CD4-positive, alpha-beta T cell (primary cell): Measurements from ENCODE around the gene RTN3. TPM values are rescaled to one million over a fixed set of nuclear protein-coding genes. Genes with fewer than 3 reads are reported as not detected.
A peak's percentile ranks its signal among the peaks of the same experiment; 100 is the strongest.

Experiments used
- ATAC-seq: fragments of 200-7000 bp; cut with Tn5 transposase; one replicate; pipeline ENCODE4 v1.10.0; 2022; ENCODE audit warnings: mild to moderate bottlenecking; ENCODE audit not compliant: poor library complexity
- CTCF ChIA-PET: fragments of 350-600 bp; sonication (Branson Sonifier 250); formaldehyde crosslinking; loops from one replicate; lab custom pipeline; 2021; ENCODE audit warnings: antibody characterized with exemption, inconsistent platforms; lab: Charles Lee
- POLR2A ChIA-PET: fragments of 350-600 bp; sonication (Branson Sonifier 250); formaldehyde crosslinking; loops from one replicate; lab custom pipeline; 2021; ENCODE audit warnings: antibody characterized with exemption, inconsistent platforms; lab: Charles Lee
- DNase-seq, 14 experiments: peaks; one replicate each; pipeline ENCODE4 v3.0.0-alpha.2; 2013 to 2020; ENCODE audit warnings: mixed read lengths in 2 of 14
- H3K27ac ChIP-seq, 2 donors: one replicate each; pipeline versions ENCODE4 v1.5.1 to v1.7.0; 2013; ENCODE audit warnings: low read length in 2 of 2, low read depth in 1 of 2, mild to moderate bottlenecking in 1 of 2
- H3K27me3 ChIP-seq, 2 experiments: 1 replicate in 1 of 2; 2 replicates in 1 of 2; pipeline versions ENCODE4 v1.6.1 to v1.7.0; 2013; ENCODE audit warnings: low read length in 2 of 2, control low read depth in 1 of 2, mild to moderate bottlenecking in 1 of 2, moderate library complexity in 1 of 2; ENCODE audit not compliant: insufficient read depth in 2 of 2, control insufficient read depth in 1 of 2
- H3K36me3 ChIP-seq: one replicate; pipeline ENCODE4 v1.6.1; 2013; ENCODE audit warnings: low read length, control low read depth; ENCODE audit not compliant: insufficient read depth
- H3K4me1 ChIP-seq: one replicate; pipeline ENCODE4 v1.6.1; 2013; ENCODE audit warnings: low read length, control low read depth; ENCODE audit not compliant: insufficient read depth
- H3K4me3 ChIP-seq: one replicate; pipeline ENCODE4 v1.5.1; 2013; ENCODE audit warnings: mild to moderate bottlenecking, low read length, moderate library complexity
- H3K9me3 ChIP-seq, 2 experiments: 1 replicate in 1 of 2; 2 replicates in 1 of 2; pipeline versions ENCODE4 v1.6.1 to v1.7.0; 2013; ENCODE audit warnings: low read length in 2 of 2, mild to moderate bottlenecking in 2 of 2, control low read depth in 1 of 2, moderate library complexity in 1 of 2; ENCODE audit not compliant: control insufficient read depth in 1 of 2, insufficient read depth in 1 of 2
- H3K27ac Mint-ChIP-seq: one replicate; pipeline ENCODE4 v1.8.0; 2020; ENCODE audit warnings: mixed read lengths
- H3K27me3 Mint-ChIP-seq: one replicate; pipeline ENCODE4 v1.8.0; 2021; ENCODE audit warnings: mixed read lengths
- H3K36me3 Mint-ChIP-seq: one replicate; pipeline ENCODE4 v1.8.0; 2021; ENCODE audit warnings: low read depth, mixed read lengths
- H3K4me1 Mint-ChIP-seq: one replicate; pipeline ENCODE4 v1.8.0; 2021; ENCODE audit warnings: low read depth, mixed read lengths
- H3K4me3 Mint-ChIP-seq: one replicate; pipeline ENCODE4 v1.8.0; 2020; ENCODE audit warnings: mild to moderate bottlenecking, mixed read lengths
- H3K9me3 Mint-ChIP-seq: one replicate; pipeline ENCODE4 v1.8.0; 2020; ENCODE audit warnings: mixed read lengths
- CTCF ChIP-seq: fragments of 200-600 bp; IDR thresholded peaks from one replicate; pipeline ENCODE4 v1.8.0; 2022; ENCODE audit warnings: antibody characterized with exemption, mild to moderate bottlenecking
- intact Hi-C, 2 experiments: fragments of 100-400 bp; cut with DNase I in 1 of 2; cut with micrococcal nuclease in 1 of 2; formaldehyde crosslinking; loops; one replicate each; pipeline versions ENCODE4 v1.15.1 to v1.9.0; 2023 to 2025; cut with DNase I, micrococcal nuclease
- total RNA-seq, 174 experiments: library from RNA in 2 of 174; stranded (reverse) in 2 of 174; gene quantifications; one replicate each; pipeline ENCODE4 v1.2.3 and lab custom pipeline; 2021 to 2026

RTN3 gene
- total RNA-seq, 2 experiments from 2014 or later = 16.4 to 17.6 TPM

GRCh38 chr11:63765688-63766241 lies 84.5 kb downstream of the RTN3 start:
- Mint-ChIP-seq H3K4me1 (peaks cover 13% of the 10 kb centered on the region), H3K9me3 (no peaks in the 10 kb centered on the region), H3K27ac (no peak overlapping the region), H3K27me3 (no peaks in the 10 kb centered on the region), H3K36me3 (peaks cover 7% of the 10 kb centered on the region), H3K4me3 (no peak overlapping the region)
- H3K27me3 ChIP-seq = peaks cover 10 to 14% of the 10 kb centered on the region in 2 experiments
- POLR2A ChIA-PET = interaction anchor here (0.6 kb wide), 1 partner anchor 35 kb away, joined by 3 read pairs; no protein-coding TSS in a partner anchor
- H3K4me3 ChIP-seq = no peak overlapping the region
- peaks cover 0 to 6% of the 10 kb centered on the region in 2 experiments for H3K9me3 ChIP-seq
- no peaks in the 10 kb centered on the region for H3K36me3 ChIP-seq
- H3K4me1 ChIP-seq = peaks cover 20% of the 10 kb centered on the region
- no peak overlapping the region for H3K27ac ChIP-seq
- DNase-seq (peak in 1 of 14 experiments; percentile 23), ATAC-seq (no peak)
- intact Hi-C loops = loop anchor here in 1 of 2 experiments (10.0 kb wide), 1 partner anchor 139 kb away; no protein-coding TSS in a partner anchor
- CTCF ChIA-PET = no interaction called here
- TF ChIP-seq CTCF = no peak

- CTCF ChIA-PET = no interaction called here
- no peak for ATAC-seq
- Histone ChIP-seq H3K4me3 (no peak overlapping the region), H3K36me3 (no peaks in the 10 kb centered on the region), H3K27ac (no peak overlapping the region), H3K9me3 (peaks cover 0 to 6% of the 10 kb centered on the region in 2 experiments), H3K4me1 (peaks cover 20% of the 10 kb centered on the region), H3K27me3 (peaks cover 10 to 16% of the 10 kb centered on the region in 2 experiments)
- peaks cover 13% of the 10 kb centered on the region for H3K4me1 Mint-ChIP-seq
- peak in 1 of 14 experiments; percentile 13 for DNase-seq
- H3K36me3 Mint-ChIP-seq = peaks cover 7% of the 10 kb centered on the region
- H3K9me3 Mint-ChIP-seq = no peaks in the 10 kb centered on the region
- no peak for TF ChIP-seq CTCF
- intact Hi-C loops = loop anchor here in 1 of 2 experiments (10.0 kb wide), 1 partner anchor 138 kb away; no protein-coding TSS in a partner anchor
- peak overlapping the region; percentile 97 for H3K4me3 Mint-ChIP-seq
- POLR2A ChIA-PET = interaction anchor here (0.6 to 1.5 kb wide), 2 partner anchors 35 to 419 kb away, joined by 3 to 4 read pairs; partner anchors contain the start of gene STIP1
- H3K27ac Mint-ChIP-seq = no peak overlapping the region
- peaks cover 5% of the 10 kb centered on the region for H3K27me3 Mint-ChIP-seq
These were observed 85.4 kb downstream of the RTN3 start for GRCh38 chr11:63766531-63767235.

- H3K4me1 ChIP-seq = peaks cover 20% of the 10 kb centered on the region
- no peak for ATAC-seq
These were observed 85.9 kb downstream of the RTN3 start for GRCh38 chr11:63767267-63767564.

More at GRCh38 chr11:63767267-63767564, 85.9 kb downstream of the RTN3 start:
- Mint-ChIP-seq H3K27me3 (peaks cover 5% of the 10 kb centered on the region), H3K27ac (peak overlapping the region; percentile 16), H3K4me3 (peak overlapping the region; percentile 97), H3K9me3 (no peaks in the 10 kb centered on the region), H3K36me3 (peaks cover 7% of the 10 kb centered on the region), H3K4me1 (peaks cover 13% of the 10 kb centered on the region)
- intact Hi-C loops = loop anchor here in 1 of 2 experiments (10.0 kb wide), 1 partner anchor 138 kb away; no protein-coding TSS in a partner anchor
- H3K27ac ChIP-seq = no peak overlapping the region
- H3K36me3 ChIP-seq = no peaks in the 10 kb centered on the region
- ChIA-PET CTCF (interaction anchor here (1.0 to 1.7 kb wide), 4 partner anchors 13 to 178 kb away, joined by 3 to 9 read pairs (median 4); no protein-coding TSS in a partner anchor), POLR2A (interaction anchor here (1.0 to 1.5 kb wide), 2 partner anchors 419 to 1742 kb away, joined by 3 to 4 read pairs; partner anchors contain the start of gene STIP1)
- DNase-seq = peak in 1 of 14 experiments; percentile 10
- H3K9me3 ChIP-seq = peaks cover 0 to 6% of the 10 kb centered on the region in 2 experiments
- TF ChIP-seq CTCF = no peak
- H3K27me3 ChIP-seq = peaks cover 10 to 16% of the 10 kb centered on the region in 2 experiments
- H3K4me3 ChIP-seq = peak overlapping the region; percentile 82
